ENCODE results near the gene MX1.

GRCh38 chr21:41390043-41390639, 35.9 kb upstream of the MX1 start:
- no peak for TF ChIP-seq SP1 (IDR thresholded peaks at IDR 0.05; ENCODE audit: low read depth)
- no peak for TF ChIP-seq CEBPB (IDR thresholded peaks at IDR 0.05; ENCODE audit: low read depth)
- no peak for TF ChIP-seq ZNF274 (IDR thresholded peaks at IDR 0.05; ENCODE audit: low read depth, low read length)
- TF ChIP-seq CTCF (IDR thresholded peaks at IDR 0.05 in 2 of 3, conservative IDR thresholded peaks at IDR 0.05 in 1 of 3; ENCODE audit: borderline replicate concordance in 1 of 3, insufficient read depth in 1 of 3, low read depth in 2 of 3, low read length in 2 of 3), result no peak
- no peak for TF ChIP-seq POLR2AphosphoS5 (IDR thresholded peaks at IDR 0.05; ENCODE audit: low read depth, low read length)
- no peak for TF ChIP-seq ZFX (IDR thresholded peaks at IDR 0.05)
- no peak for TF ChIP-seq ATF3 (IDR thresholded peaks at IDR 0.05)
- TF ChIP-seq EGR1 (IDR thresholded peaks at IDR 0.05; ENCODE audit: low read depth), result no peak
- no peak for TF ChIP-seq RAD21 (IDR thresholded peaks at IDR 0.05; ENCODE audit: low read depth)
- TF ChIP-seq YY1 (IDR thresholded peaks at IDR 0.05; ENCODE audit: extremely low read depth, insufficient replicate concordance, low read depth, low read length), result no peak
- TF ChIP-seq CBX3 (IDR thresholded peaks at IDR 0.05; ENCODE audit: low read depth), result no peak
